Adrenal gland (tissue), 12 donors: ENCODE data around the gene PRLHR. TPM values are rescaled to one million over a fixed set of nuclear protein-coding genes. Genes with fewer than 3 reads are reported as not detected.

ENCODE experiments used
- DNase-seq, 7 donors: peaks; one replicate each; pipeline ENCODE4 v3.0.0-alpha.2; 2019 to 2020
- H3K27ac ChIP-seq, 5 donors: fragments of 200-600 bp; sonication (generic) in 4 of 5; 1 replicate in 3 of 5; 2 replicates in 2 of 5; pipeline versions ENCODE4 v1.5.1 to v1.8.0; 2016 to 2020; ENCODE audit warnings: mild to moderate bottlenecking in 1 of 5
- H3K27me3 ChIP-seq: fragments of 200-600 bp; 2 replicates; pipeline ENCODE4 v1.8.0; 2021
- H3K36me3 ChIP-seq, 2 donors: fragments of 200-600 bp; replicated peaks in 1 of 2; 1 replicate in 1 of 2; 2 replicates in 1 of 2; pipeline versions ENCODE4 v1.5.1 to v1.8.0; 2018 to 2022
- H3K4me1 ChIP-seq, 2 donors: fragments of 200-600 bp; replicated peaks in 1 of 2; 1 replicate in 1 of 2; 2 replicates in 1 of 2; pipeline versions ENCODE4 v1.5.1 to v1.8.0; 2018 to 2021
- H3K4me3 ChIP-seq, 4 donors: fragments of 200-600 bp; sonication (generic) in 3 of 4; one replicate each; pipeline ENCODE4 v1.5.1; 2016 to 2018
- H3K9me3 ChIP-seq, 3 donors: fragments of 200-600 bp; sonication (generic) in 1 of 3; replicated peaks in 1 of 3; 1 replicate in 2 of 3; 2 replicates in 1 of 3; pipeline versions ENCODE4 v1.5.1 to v1.8.0; 2016 to 2021
- POLR2A ChIP-seq, 2 donors: fragments of 450-650 bp; IDR thresholded peaks; one replicate each; pipeline ENCODE4 v1.6.1; 2017; ENCODE audit warnings: antibody characterized with exemption in 2 of 2, mild to moderate bottlenecking in 2 of 2, moderate library complexity in 1 of 2
- WGBS, 4 donors: extraction: QIAGEN DNeasy Blood & Tissue Kit in 2 of 4; methylation state at CpG; one replicate each; pipeline versions ENCODE4 v1.1.5 to v1.1.7; 2013 to 2017; 5-methylcytosine and 5-hydroxymethylcytosine counted together
- intact Hi-C, 2 donors: fragments of 100-400 bp; cut with DNase I; formaldehyde crosslinking; loops; one replicate each; pipeline versions ENCODE4 v1.14.1 to v1.15.0; 2022 to 2023
- polyA plus RNA-seq, 3 donors: library from polyadenylated mRNA; stranded (reverse); fragments of 200-250 nt in 2 of 3; fragments of 350-450 nt in 1 of 3; fragmentation: Illumina TruSeq in 1 of 3; extraction: RNeasy Lipid Tissue Mini Kit (QIAGEN cat#74804) in 1 of 3; gene quantifications; one replicate each; pipeline ENCODE4 v1.2.3, GENCODE V29; 2013 to 2014
- total RNA-seq, 9 donors: library from RNA; depleted of rRNA in 4 of 9; stranded (reverse); fragments of >200 nt in 4 of 9; fragments of 120-200 nt in 1 of 9; fragmentation: NEBNext Ultra II Directional in 1 of 9; extraction: Animal tissue kit (Norgen Biotek cat#: 25700) in 1 of 9; gene quantifications; one replicate each; pipeline versions ENCODE4 v1.1.0 to v1.2.4, GENCODE V29; 2013 to 2023
- TF ChIP-seq, protein P1 (sequence below), 6 experiments: fragments of 450-650 bp in 4 of 6; fragments of 200-600 bp in 2 of 6; sonication (generic) in 1 of 6; IDR thresholded peaks; 1 replicate in 5 of 6; 2 replicates in 1 of 6; pipeline versions ENCODE4 v1.5.1 to v1.8.0; 2016 to 2021; ENCODE audit warnings: antibody characterized with exemption in 6 of 6, mild to moderate bottlenecking in 2 of 6, moderate library complexity in 1 of 6
- donor health status: healthy with polysubstance abuse.
- donor health status: Bipolar disorder and iron deficiency.
- donor health status: DM: yes; HTN: yes; CAD: no.
- donor health status: DM: no; HTN: no; CAD: no.
- donor health status: DM: no; HTN: no; CAD: no.
- donor health status: DM: yes; HTN: yes; CAD: no.

Gene PRLHR
- total and polyA plus RNA-seq, 12 donors: 0.13 to 23.3 (median 2.7) TPM; not detected in 3

DNA sequence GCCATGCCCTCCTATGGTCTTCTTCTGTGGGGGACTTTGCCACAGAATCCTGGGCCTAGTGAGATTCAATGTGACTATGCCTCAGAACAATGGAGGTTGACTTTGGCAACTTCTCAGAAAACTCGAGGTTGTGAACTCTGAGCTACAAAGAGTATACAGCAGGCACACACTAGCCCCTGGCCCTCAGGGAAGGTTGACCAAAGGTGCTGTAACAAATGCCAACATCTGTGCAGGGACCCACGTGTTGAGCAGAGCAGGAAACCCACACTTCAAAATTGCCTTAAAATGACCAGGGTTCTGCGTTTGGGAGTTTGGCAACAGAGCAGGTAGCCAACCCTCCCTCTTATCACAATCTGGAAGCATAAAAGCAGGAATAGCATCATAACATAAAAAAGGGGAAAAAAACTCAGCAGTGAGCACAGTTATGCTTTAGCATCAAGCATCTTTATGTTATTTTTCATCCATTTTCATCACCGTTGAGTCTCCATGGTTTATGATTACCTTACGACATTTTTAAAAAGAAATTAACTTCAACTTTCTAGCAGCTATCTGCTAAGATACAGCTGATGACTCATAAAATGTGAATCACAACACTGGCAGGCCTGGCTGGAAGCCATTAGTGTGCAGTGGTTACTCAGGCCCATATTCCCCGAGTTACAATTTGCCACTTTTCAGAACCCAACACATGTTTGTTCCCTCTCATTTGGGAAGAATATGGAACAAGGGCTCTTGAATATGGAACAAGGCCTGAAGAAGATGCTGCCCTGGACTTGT is 11.1 kb downstream of the PRLHR start:
- no peaks in the 10 kb centered on the region for H3K36me3 ChIP-seq
- peak overlapping the region in 1 of 5 donors; percentile 46 for H3K27ac ChIP-seq
- no peak overlapping the region for H3K4me3 ChIP-seq
- DNase-seq: peak; percentile 69 to 90 (median 85)
- H3K9me3 ChIP-seq: no peaks in the 10 kb centered on the region
- TF ChIP-seq, protein P1, sequence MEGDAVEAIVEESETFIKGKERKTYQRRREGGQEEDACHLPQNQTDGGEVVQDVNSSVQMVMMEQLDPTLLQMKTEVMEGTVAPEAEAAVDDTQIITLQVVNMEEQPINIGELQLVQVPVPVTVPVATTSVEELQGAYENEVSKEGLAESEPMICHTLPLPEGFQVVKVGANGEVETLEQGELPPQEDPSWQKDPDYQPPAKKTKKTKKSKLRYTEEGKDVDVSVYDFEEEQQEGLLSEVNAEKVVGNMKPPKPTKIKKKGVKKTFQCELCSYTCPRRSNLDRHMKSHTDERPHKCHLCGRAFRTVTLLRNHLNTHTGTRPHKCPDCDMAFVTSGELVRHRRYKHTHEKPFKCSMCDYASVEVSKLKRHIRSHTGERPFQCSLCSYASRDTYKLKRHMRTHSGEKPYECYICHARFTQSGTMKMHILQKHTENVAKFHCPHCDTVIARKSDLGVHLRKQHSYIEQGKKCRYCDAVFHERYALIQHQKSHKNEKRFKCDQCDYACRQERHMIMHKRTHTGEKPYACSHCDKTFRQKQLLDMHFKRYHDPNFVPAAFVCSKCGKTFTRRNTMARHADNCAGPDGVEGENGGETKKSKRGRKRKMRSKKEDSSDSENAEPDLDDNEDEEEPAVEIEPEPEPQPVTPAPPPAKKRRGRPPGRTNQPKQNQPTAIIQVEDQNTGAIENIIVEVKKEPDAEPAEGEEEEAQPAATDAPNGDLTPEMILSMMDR (IDR thresholded peaks at IDR 0.05): no peak
- no peak for TF ChIP-seq POLR2A (IDR thresholded peaks at IDR 0.05)
- no peaks in the 10 kb centered on the region for H3K4me1 ChIP-seq
- intact Hi-C loops: no loop called here
- H3K27me3 ChIP-seq: peaks cover 6% of the 10 kb centered on the region
- 46 to 65% (median 47%) methylated on average over 6 of the region's 6 CpGs for WGBS, 4 donors

DNA sequence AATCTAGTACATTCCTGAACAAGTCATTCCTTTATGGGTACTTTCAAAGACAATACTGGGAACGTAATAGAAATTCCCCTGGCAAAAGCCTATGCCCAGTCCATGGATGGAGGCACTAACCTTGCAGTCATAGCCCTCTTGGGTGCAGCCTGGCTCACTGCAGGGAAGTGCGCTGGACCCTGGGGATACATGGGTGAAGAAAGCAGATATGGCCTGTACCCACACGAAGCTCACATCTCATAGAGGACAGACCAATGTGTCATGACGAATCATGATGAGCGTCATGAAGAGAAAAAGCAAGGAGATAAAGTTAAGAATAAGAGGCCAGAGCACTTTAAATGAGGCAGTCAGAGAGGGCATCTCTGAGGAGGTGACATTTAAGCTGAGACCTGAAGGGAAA is 11.8 kb downstream of the PRLHR start:
- WGBS, 4 donors: 89 to 96% (median 93%) methylated on average over 5 of the region's 5 CpGs
- intact Hi-C loops: no loop called here
- Histone ChIP-seq H3K9me3 (no peaks in the 10 kb centered on the region), H3K4me3 (no peak overlapping the region), H3K27ac (no peak overlapping the region), H3K27me3 (peaks cover 6% of the 10 kb centered on the region), H3K4me1 (no peaks in the 10 kb centered on the region), H3K36me3 (no peaks in the 10 kb centered on the region)
- no peak for DNase-seq
- TF ChIP-seq POLR2A (IDR thresholded peaks at IDR 0.05): no peak
- TF ChIP-seq, protein P1 (IDR thresholded peaks at IDR 0.05): no peak

DNA sequence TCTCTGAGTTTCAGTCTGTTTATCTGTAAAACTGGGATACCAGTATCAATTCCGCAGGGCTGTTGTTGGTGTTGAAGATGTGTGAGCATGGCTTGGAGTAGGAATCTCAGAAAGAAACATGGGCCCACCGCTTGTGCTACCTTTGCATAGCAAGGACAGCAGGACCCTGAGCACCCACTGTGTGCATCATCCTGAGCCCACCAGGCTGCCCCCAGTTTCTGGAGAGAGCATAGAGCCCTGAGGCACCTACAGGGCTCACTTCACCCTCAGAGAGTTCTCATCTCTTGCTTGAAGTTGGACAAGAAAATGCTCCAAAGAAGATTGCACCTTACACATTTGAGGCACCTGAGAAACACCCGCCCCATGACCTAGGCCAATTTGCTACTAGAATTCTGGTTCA is 12.9 kb downstream of the PRLHR start:
- WGBS, 4 donors: 78 to 98% (median 95%) methylated on average over 3 of the region's 3 CpGs
- H3K27ac ChIP-seq: no peak overlapping the region
- DNase-seq: no peak
- H3K4me3 ChIP-seq: no peak overlapping the region
- intact Hi-C loops: no loop called here
- H3K27me3 ChIP-seq: no peaks in the 10 kb centered on the region
- TF ChIP-seq, protein P1 (IDR thresholded peaks at IDR 0.05): no peak
- TF ChIP-seq POLR2A (IDR thresholded peaks at IDR 0.05): no peak
- H3K36me3 ChIP-seq: no peaks in the 10 kb centered on the region
- H3K9me3 ChIP-seq: no peaks in the 10 kb centered on the region
- H3K4me1 ChIP-seq: no peaks in the 10 kb centered on the region

DNA sequence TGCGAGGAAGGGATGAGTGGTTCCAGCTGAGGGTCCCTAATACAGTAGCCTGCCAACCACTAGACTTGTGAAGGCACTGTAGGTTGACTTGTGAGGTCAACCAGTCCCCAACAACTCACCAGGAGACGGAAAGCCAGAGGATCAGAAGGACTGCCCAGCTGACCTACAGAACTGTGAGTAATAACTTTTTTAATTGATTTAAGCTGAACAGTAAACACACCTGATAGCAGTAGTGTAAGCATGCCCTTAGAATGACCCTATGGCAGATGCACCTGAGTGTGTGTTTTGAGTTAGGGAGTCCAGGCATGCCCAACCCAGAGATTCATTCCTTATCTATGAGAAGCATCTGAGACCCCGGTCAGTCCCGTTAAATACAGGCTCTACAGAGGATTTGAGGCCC is 14.1 kb downstream of the PRLHR start:
- 78 to 88% (median 82%) methylated on average over 4 of the region's 4 CpGs for WGBS, 4 donors
- intact Hi-C loops: no loop called here
- Histone ChIP-seq H3K4me3 (no peak overlapping the region), H3K4me1 (no peaks in the 10 kb centered on the region), H3K27me3 (no peaks in the 10 kb centered on the region), H3K36me3 (no peaks in the 10 kb centered on the region), H3K27ac (no peak overlapping the region), H3K9me3 (no peaks in the 10 kb centered on the region)
- no peak for DNase-seq
- TF ChIP-seq, protein P1 (IDR thresholded peaks at IDR 0.05): no peak
- no peak for TF ChIP-seq POLR2A (IDR thresholded peaks at IDR 0.05)
